HEK293T (cell line): ENCODE results near the gene AXIN1.

Source experiments
- CTBP1 ChIP-seq: fragments of 450-650 bp; IDR thresholded peaks from 2 replicates; pipeline ENCODE4 v1.6.1; 2016; ENCODE audit warnings: borderline replicate concordance
- FOXA1 ChIP-seq: fragments of 450-650 bp; IDR thresholded peaks from 2 replicates; pipeline ENCODE4 v1.6.1; 2016; ENCODE audit warnings: mild to moderate bottlenecking
- FOXK2 ChIP-seq: fragments of 450-650 bp; IDR thresholded peaks from 2 replicates; pipeline ENCODE4 v1.6.1; 2016; ENCODE audit warnings: mild to moderate bottlenecking
- HDGF ChIP-seq: fragments of 450-650 bp; IDR thresholded peaks from 2 replicates; pipeline ENCODE4 v1.6.1; 2017; ENCODE audit warnings: antibody characterized with exemption, borderline replicate concordance
- SP1 ChIP-seq: fragments of 450-650 bp; IDR thresholded peaks from 2 replicates; pipeline ENCODE4 v1.6.1; 2017

- TF ChIP-seq CTBP1: no peak
- TF ChIP-seq FOXK2: no peak
- TF ChIP-seq SP1: no peak
- no peak for TF ChIP-seq FOXA1
- no peak for TF ChIP-seq HDGF
Observed at GRCh38 chr16:381789-382717, 29.5 kb upstream of the AXIN1 start, which contains the start of gene PGAP6.
